NCI-H82 treated with DMSO at 0.1 percent for 48 hours (cell line): ENCODE data around the gene ACTL8.

Experiments used
- DNase-seq: peaks from one replicate; lab custom pipeline; 2025; ENCODE audit not compliant: unreplicated experiment; lab: John Stamatoyannopoulos, UW

Gene ACTL8

GRCh38 chr1:17798011-17798410, 42.9 kb downstream of the ACTL8 start:
- no peak for DNase-seq

GRCh38 chr1:17798799-17799382, 43.8 kb downstream of the ACTL8 start:
- no peak for DNase-seq

- DNase-seq, result no peak
Measured at GRCh38 chr1:17799642-17800041, 44.5 kb downstream of the ACTL8 start.

GRCh38 chr1:17802164-17802563, 47.0 kb downstream of the ACTL8 start:
- no peak for DNase-seq

GRCh38 chr1:17802945-17803344, 47.8 kb downstream of the ACTL8 start:
- no peak for DNase-seq

GRCh38 chr1:17805869-17806684, 50.9 kb downstream of the ACTL8 start:
- no peak for DNase-seq

- no peak for DNase-seq
Measured at GRCh38 chr1:17808816-17809215, 53.7 kb downstream of the ACTL8 start.

GRCh38 chr1:17810668-17811067, 55.5 kb downstream of the ACTL8 start:
- no peak for DNase-seq

GRCh38 chr1:17816511-17816910, 61.4 kb downstream of the ACTL8 start:
- no peak for DNase-seq

GRCh38 chr1:17819129-17819802, 64.1 kb downstream of the ACTL8 start:
- no peak for DNase-seq

GRCh38 chr1:17820198-17820597, 65.1 kb downstream of the ACTL8 start:
- no peak for DNase-seq

GRCh38 chr1:17822741-17823426, 67.8 kb downstream of the ACTL8 start:
- no peak for DNase-seq

GRCh38 chr1:17825273-17826164, 70.4 kb downstream of the ACTL8 start:
- no peak for DNase-seq

GRCh38 chr1:17826165-17826488, 71.0 kb downstream of the ACTL8 start:
- DNase-seq, result peak; percentile 10

- no peak for DNase-seq
Measured at GRCh38 chr1:17828991-17829390, 73.9 kb downstream of the ACTL8 start.

- no peak for DNase-seq
Measured at GRCh38 chr1:17829579-17829978, 74.4 kb downstream of the ACTL8 start.

- no peak for DNase-seq
Measured at GRCh38 chr1:17831597-17831996, 76.5 kb downstream of the ACTL8 start.

- no peak for DNase-seq
Measured at GRCh38 chr1:17833661-17834501, 78.7 kb downstream of the ACTL8 start.

GRCh38 chr1:17834561-17835100, 79.5 kb downstream of the ACTL8 start:
- DNase-seq, result no peak
